Hepatocyte (in vitro differentiated cells): ENCODE results near the gene SLC47A1. TPM values are rescaled to one million over a fixed set of nuclear protein-coding genes. Genes with fewer than 3 reads are reported as not detected.

Experiments
- DNase-seq: peaks from one replicate; pipeline ENCODE4 v3.0.0-alpha.2; 2016; ENCODE audit warnings: low spot score
- H2AFZ ChIP-seq: fragments of 200-600 bp; sonication (generic); 2 replicates; pipeline ENCODE4 v1.6.0; 2016; ENCODE audit warnings: antibody characterized with exemption, mild to moderate bottlenecking
- H3K27ac ChIP-seq: fragments of 200-600 bp; sonication (generic); 2 replicates; pipeline ENCODE4 v1.5.1; 2016; ENCODE audit warnings: mild to moderate bottlenecking
- H3K27me3 ChIP-seq: fragments of 200-600 bp; sonication (generic); 2 replicates; pipeline ENCODE4 v1.6.1; 2016
- H3K36me3 ChIP-seq: fragments of 200-600 bp; sonication (generic); replicated peaks from 2 replicates; pipeline ENCODE4 v1.5.1; 2016; ENCODE audit warnings: low read depth; ENCODE audit not compliant: insufficient read depth
- H3K4me1 ChIP-seq: fragments of 200-600 bp; sonication (generic); 2 replicates; pipeline ENCODE4 v1.5.1; 2016; ENCODE audit warnings: mild to moderate bottlenecking, moderate library complexity; ENCODE audit not compliant: insufficient read depth
- H3K4me2 ChIP-seq: fragments of 200-600 bp; sonication (generic); 2 replicates; pipeline ENCODE4 v1.6.0; 2016
- H3K4me3 ChIP-seq: fragments of 200-600 bp; sonication (generic); 2 replicates; pipeline ENCODE4 v1.5.1; 2016; ENCODE audit warnings: mild to moderate bottlenecking
- H3K79me2 ChIP-seq: fragments of 200-600 bp; sonication (generic); 2 replicates; pipeline ENCODE4 v1.6.0; 2017; ENCODE audit warnings: mild to moderate bottlenecking
- H3K9me2 ChIP-seq: fragments of 200-600 bp; sonication (generic); replicated peaks from 2 replicates; pipeline ENCODE4 v1.6.0; 2017; ENCODE audit warnings: mild to moderate bottlenecking; ENCODE audit not compliant: insufficient read depth
- H3K9me3 ChIP-seq: fragments of 200-600 bp; sonication (generic); 2 replicates; pipeline ENCODE4 v1.5.1; 2016; ENCODE audit warnings: low read depth, mild to moderate bottlenecking
- H4K20me1 ChIP-seq: fragments of 200-600 bp; sonication (generic); 2 replicates; pipeline ENCODE4 v1.6.0; 2016; ENCODE audit warnings: mild to moderate bottlenecking; ENCODE audit not compliant: insufficient read depth, poor library complexity, severe bottlenecking
- EZH2 ChIP-seq: fragments of 200-600 bp; sonication (generic); IDR thresholded peaks from 2 replicates; pipeline ENCODE4 v1.6.1; 2016; ENCODE audit warnings: antibody characterized with exemption, mild to moderate bottlenecking, borderline replicate concordance
- EZH2phosphoT487 ChIP-seq: fragments of 200-600 bp; sonication (generic); IDR thresholded peaks from one replicate; pipeline ENCODE4 v1.6.1; 2018; ENCODE audit warnings: antibody characterized with exemption, mild to moderate bottlenecking, low read depth, moderate library complexity; ENCODE audit not compliant: unreplicated experiment, severe bottlenecking
- WGBS: methylation state at CpG from one replicate; pipeline ENCODE4 v1.1.6; 2016; ENCODE audit warnings: low lambda C conversion rate; ENCODE audit errors: missing lambda C conversion rate; 5-methylcytosine and 5-hydroxymethylcytosine counted together
- polyA plus RNA-seq: library from polyadenylated mRNA; unstranded; fragments of >200 nt; fragmentation: Nextera tagmentation; extraction: Ambion mirVana; gene quantifications from 2 replicates; pipeline ENCODE4 v1.2.1, GENCODE V29; 2016
- total RNA-seq: library from RNA; depleted of rRNA; stranded (reverse); fragments of >200 nt; gene quantifications from 2 replicates; pipeline ENCODE4 v1.2.3, GENCODE V29; 2014
- TF ChIP-seq, protein P1 (sequence below): fragments of 200-600 bp; sonication (generic); IDR thresholded peaks from 2 replicates; pipeline ENCODE4 v1.5.1; 2016; ENCODE audit warnings: antibody characterized with exemption, mild to moderate bottlenecking; ENCODE audit not compliant: poor library complexity

Gene SLC47A1
- total and polyA plus RNA-seq, 2 experiments from 2014 or later = 26.4 to 38.4 TPM

GRCh38 chr17:19534562-19535149 is 1.0 kb downstream of the SLC47A1 start:
- H2AFZ ChIP-seq = peak overlapping the region; percentile 71
- H3K79me2 ChIP-seq = peaks cover 2% of the 10 kb centered on the region
- peak overlapping the region; percentile 61 for H3K4me3 ChIP-seq

GRCh38 chr17:19537111-19537510 is 3.5 kb downstream of the SLC47A1 start:
- Histone ChIP-seq H3K27ac (no peak overlapping the region), H3K36me3 (no peaks in the 10 kb centered on the region), H4K20me1 (no peaks in the 10 kb centered on the region), H3K4me1 (peaks cover 6% of the 10 kb centered on the region), H3K27me3 (peaks cover 17% of the 10 kb centered on the region), H3K4me3 (no peak overlapping the region), H2AFZ (no peak overlapping the region), H3K9me3 (no peaks in the 10 kb centered on the region), H3K9me2 (no peaks in the 10 kb centered on the region), H3K79me2 (peaks cover 2% of the 10 kb centered on the region), H3K4me2 (no peak overlapping the region)
- TF ChIP-seq, protein P1, sequence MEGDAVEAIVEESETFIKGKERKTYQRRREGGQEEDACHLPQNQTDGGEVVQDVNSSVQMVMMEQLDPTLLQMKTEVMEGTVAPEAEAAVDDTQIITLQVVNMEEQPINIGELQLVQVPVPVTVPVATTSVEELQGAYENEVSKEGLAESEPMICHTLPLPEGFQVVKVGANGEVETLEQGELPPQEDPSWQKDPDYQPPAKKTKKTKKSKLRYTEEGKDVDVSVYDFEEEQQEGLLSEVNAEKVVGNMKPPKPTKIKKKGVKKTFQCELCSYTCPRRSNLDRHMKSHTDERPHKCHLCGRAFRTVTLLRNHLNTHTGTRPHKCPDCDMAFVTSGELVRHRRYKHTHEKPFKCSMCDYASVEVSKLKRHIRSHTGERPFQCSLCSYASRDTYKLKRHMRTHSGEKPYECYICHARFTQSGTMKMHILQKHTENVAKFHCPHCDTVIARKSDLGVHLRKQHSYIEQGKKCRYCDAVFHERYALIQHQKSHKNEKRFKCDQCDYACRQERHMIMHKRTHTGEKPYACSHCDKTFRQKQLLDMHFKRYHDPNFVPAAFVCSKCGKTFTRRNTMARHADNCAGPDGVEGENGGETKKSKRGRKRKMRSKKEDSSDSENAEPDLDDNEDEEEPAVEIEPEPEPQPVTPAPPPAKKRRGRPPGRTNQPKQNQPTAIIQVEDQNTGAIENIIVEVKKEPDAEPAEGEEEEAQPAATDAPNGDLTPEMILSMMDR = no peak
- TF ChIP-seq EZH2phosphoT487 (no peak), EZH2 (no peak)
- no peak for DNase-seq
- WGBS = 69% methylated on average over 6 of the region's 6 CpGs

More at GRCh38 chr17:19534562-19535149, 1.0 kb downstream of the SLC47A1 start:
- Histone ChIP-seq H4K20me1 (no peaks in the 10 kb centered on the region), H3K9me2 (no peaks in the 10 kb centered on the region), H3K9me3 (no peaks in the 10 kb centered on the region), H3K36me3 (no peaks in the 10 kb centered on the region), H3K27ac (no peak overlapping the region), H3K27me3 (peaks cover 17% of the 10 kb centered on the region), H3K4me2 (peak overlapping the region; percentile 99), H3K4me1 (peaks cover 6% of the 10 kb centered on the region)
- WGBS = 62% methylated on average over 19 of the region's 19 CpGs
- no peak for DNase-seq
- TF ChIP-seq EZH2phosphoT487 = no peak
- TF ChIP-seq EZH2 = no peak
- TF ChIP-seq, protein P1 = no peak

GRCh38 chr17:19538095-19539039 is 4.7 kb downstream of the SLC47A1 start:
- peaks cover 4% of the 10 kb centered on the region for H3K4me1 ChIP-seq
- no peak overlapping the region for H3K4me2 ChIP-seq
- no peaks in the 10 kb centered on the region for H4K20me1 ChIP-seq
- no peak overlapping the region for H2AFZ ChIP-seq
- no peaks in the 10 kb centered on the region for H3K9me2 ChIP-seq
- WGBS = 84% methylated on average over 14 of the region's 14 CpGs
- peaks cover 10% of the 10 kb centered on the region for H3K27me3 ChIP-seq
- no peak overlapping the region for H3K4me3 ChIP-seq
- no peaks in the 10 kb centered on the region for H3K36me3 ChIP-seq
- H3K27ac ChIP-seq = peak overlapping the region; percentile 51
- DNase-seq = peak; percentile 70
- H3K79me2 ChIP-seq = peaks cover 2% of the 10 kb centered on the region
- TF ChIP-seq, protein P1 = no peak
- TF ChIP-seq EZH2 (no peak), EZH2phosphoT487 (no peak)
- no peaks in the 10 kb centered on the region for H3K9me3 ChIP-seq
